GM19397 (cell line): ENCODE measurements around the gene GALNT2.
A peak's percentile ranks its signal among the peaks of the same experiment; 100 is the strongest.

Experiments
- ATAC-seq: cut with Tn5 transposase; IDR thresholded peaks from one replicate; pipeline ENCODE4 v1.9.1; 2021; ENCODE audit warnings: mild to moderate bottlenecking, moderate library complexity; ENCODE audit not compliant: unreplicated experiment

GALNT2 gene

GRCh38 chr1:230087028-230087716, 20.1 kb downstream of the GALNT2 start:
- ATAC-seq = no peak

- ATAC-seq = no peak
These were observed 20.7 kb downstream of the GALNT2 start for GRCh38 chr1:230087717-230088105.

GRCh38 chr1:230090194-230090711, 23.2 kb downstream of the GALNT2 start:
- ATAC-seq = no peak

- ATAC-seq = no peak
These were observed 24.6 kb downstream of the GALNT2 start for GRCh38 chr1:230091473-230092231.

- no peak for ATAC-seq
These were observed 27.7 kb downstream of the GALNT2 start for GRCh38 chr1:230094746-230095145.

- no peak for ATAC-seq
These were observed 28.9 kb downstream of the GALNT2 start for GRCh38 chr1:230095938-230096337.

- no peak for ATAC-seq
These were observed 30.3 kb downstream of the GALNT2 start for GRCh38 chr1:230097370-230097769.

- no peak for ATAC-seq
These were observed 31.7 kb downstream of the GALNT2 start for GRCh38 chr1:230098723-230099122.

- ATAC-seq = no peak
These were observed 32.4 kb downstream of the GALNT2 start for GRCh38 chr1:230099465-230099864.

GRCh38 chr1:230100932-230101331, 33.9 kb downstream of the GALNT2 start:
- ATAC-seq = no peak

GRCh38 chr1:230101556-230101955, 34.5 kb downstream of the GALNT2 start:
- ATAC-seq = no peak

GRCh38 chr1:230102046-230102445, 35.0 kb downstream of the GALNT2 start:
- ATAC-seq = no peak

GRCh38 chr1:230102472-230102871, 35.4 kb downstream of the GALNT2 start:
- no peak for ATAC-seq

GRCh38 chr1:230103306-230104173, 36.5 kb downstream of the GALNT2 start:
- no peak for ATAC-seq

- ATAC-seq = peak; percentile 44
These were observed 37.6 kb downstream of the GALNT2 start for GRCh38 chr1:230104395-230105244.

GRCh38 chr1:230105245-230105753, 38.3 kb downstream of the GALNT2 start:
- no peak for ATAC-seq

GRCh38 chr1:230105754-230106625, 39.0 kb downstream of the GALNT2 start:
- no peak for ATAC-seq

GRCh38 chr1:230107941-230108340, 40.9 kb downstream of the GALNT2 start:
- no peak for ATAC-seq

GRCh38 chr1:230108580-230108979, 41.5 kb downstream of the GALNT2 start:
- no peak for ATAC-seq
